Calu3 (cell line): ENCODE results near the gene PTPRR. TPM values are rescaled to one million over a fixed set of nuclear protein-coding genes. Genes with fewer than 3 reads are reported as not detected.

ENCODE experiments used
- BruUV-seq: library from RNA; stranded (reverse); fragments of 400-500 nt; replicated peaks from 2 replicates; lab custom pipeline; 2021; lab: Mats Ljungman, UMichigan
- CTCF ChIA-PET: fragments of 300-600 bp; sonication (Branson Sonifier 250); formaldehyde crosslinking; loops from one replicate; lab custom pipeline; 2022; ENCODE audit warnings: antibody characterized with exemption; lab: Charles Lee
- DNase-seq: peaks from one replicate; pipeline ENCODE4 v3.0.0; 2022
- H3K27ac Mint-ChIP-seq: one replicate; pipeline ENCODE4 v1.8.0; 2022; ENCODE audit warnings: mixed read lengths; ENCODE audit not compliant: unreplicated experiment
- H3K27me3 Mint-ChIP-seq: one replicate; pipeline ENCODE4 v1.8.0; 2022; ENCODE audit warnings: mixed read lengths; ENCODE audit not compliant: unreplicated experiment
- H3K36me3 Mint-ChIP-seq: one replicate; pipeline ENCODE4 v1.8.0; 2022; ENCODE audit warnings: mild to moderate bottlenecking, moderate library complexity, mixed read lengths; ENCODE audit not compliant: insufficient read depth, unreplicated experiment
- H3K4me1 Mint-ChIP-seq: one replicate; pipeline ENCODE4 v1.8.0; 2022; ENCODE audit warnings: mild to moderate bottlenecking, low read depth, mixed read lengths; ENCODE audit not compliant: unreplicated experiment
- H3K4me3 Mint-ChIP-seq: one replicate; pipeline ENCODE4 v1.8.0; 2022; ENCODE audit warnings: mild to moderate bottlenecking, low read depth, moderate library complexity, mixed read lengths; ENCODE audit not compliant: unreplicated experiment
- H3K9me3 Mint-ChIP-seq: one replicate; pipeline ENCODE4 v1.8.0; 2022; ENCODE audit warnings: low read depth, mixed read lengths; ENCODE audit not compliant: unreplicated experiment
- intact Hi-C: fragments of 100-400 bp; cut with micrococcal nuclease; formaldehyde crosslinking; loops from one replicate; pipeline ENCODE4 v1.10.0; 2022; ENCODE audit not compliant: unreplicated experiment
- total RNA-seq: library from RNA; stranded (reverse); gene quantifications from 2 replicates; pipeline ENCODE4 v1.2.3, GENCODE V29; 2022
- TF ChIP-seq, protein P1 (sequence below): fragments of 200-600 bp; IDR thresholded peaks from one replicate; pipeline ENCODE4 v1.8.0; 2022; ENCODE audit warnings: antibody characterized with exemption; ENCODE audit not compliant: unreplicated experiment

Gene PTPRR
- total RNA-seq, 1 experiment from 2014 or later = 39.1 TPM

DNA sequence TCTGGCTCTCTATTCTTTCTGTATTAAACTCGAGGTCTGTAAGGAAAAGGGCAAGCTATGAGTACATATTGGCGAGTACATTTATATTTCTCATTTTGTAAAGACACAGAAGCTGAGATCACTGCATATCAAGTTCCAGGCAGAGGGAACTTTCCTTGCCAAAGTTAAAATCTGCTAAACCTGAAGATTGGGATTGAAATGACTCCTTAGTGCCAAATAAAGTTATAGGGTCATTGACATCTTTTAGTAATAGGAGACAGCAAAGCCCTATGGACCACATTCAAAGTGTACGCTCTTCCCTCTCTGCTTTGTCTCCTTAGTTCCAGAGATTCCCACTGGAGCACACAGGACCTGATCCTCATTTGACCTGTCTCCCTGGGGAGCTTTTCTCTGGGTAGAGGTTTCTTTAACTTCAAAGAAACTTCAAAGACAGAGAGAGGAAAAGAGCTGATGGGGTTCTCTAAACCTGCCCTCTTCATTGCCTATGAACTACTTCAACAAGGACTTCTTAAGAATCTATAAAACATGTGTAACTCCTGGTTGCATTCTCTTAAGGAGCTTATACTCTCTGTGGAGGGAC lies 42.6 kb upstream of the PTPRR start:
- H3K27ac Mint-ChIP-seq = no peak overlapping the region
- CTCF ChIA-PET = no interaction called here
- intact Hi-C loops = no loop called here
- no peaks in the 10 kb centered on the region for H3K36me3 Mint-ChIP-seq
- no peak overlapping the region for H3K4me3 Mint-ChIP-seq
- no TSS peak for BruUV-seq
- TF ChIP-seq, protein P1, sequence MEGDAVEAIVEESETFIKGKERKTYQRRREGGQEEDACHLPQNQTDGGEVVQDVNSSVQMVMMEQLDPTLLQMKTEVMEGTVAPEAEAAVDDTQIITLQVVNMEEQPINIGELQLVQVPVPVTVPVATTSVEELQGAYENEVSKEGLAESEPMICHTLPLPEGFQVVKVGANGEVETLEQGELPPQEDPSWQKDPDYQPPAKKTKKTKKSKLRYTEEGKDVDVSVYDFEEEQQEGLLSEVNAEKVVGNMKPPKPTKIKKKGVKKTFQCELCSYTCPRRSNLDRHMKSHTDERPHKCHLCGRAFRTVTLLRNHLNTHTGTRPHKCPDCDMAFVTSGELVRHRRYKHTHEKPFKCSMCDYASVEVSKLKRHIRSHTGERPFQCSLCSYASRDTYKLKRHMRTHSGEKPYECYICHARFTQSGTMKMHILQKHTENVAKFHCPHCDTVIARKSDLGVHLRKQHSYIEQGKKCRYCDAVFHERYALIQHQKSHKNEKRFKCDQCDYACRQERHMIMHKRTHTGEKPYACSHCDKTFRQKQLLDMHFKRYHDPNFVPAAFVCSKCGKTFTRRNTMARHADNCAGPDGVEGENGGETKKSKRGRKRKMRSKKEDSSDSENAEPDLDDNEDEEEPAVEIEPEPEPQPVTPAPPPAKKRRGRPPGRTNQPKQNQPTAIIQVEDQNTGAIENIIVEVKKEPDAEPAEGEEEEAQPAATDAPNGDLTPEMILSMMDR = no peak
- H3K9me3 Mint-ChIP-seq = no peaks in the 10 kb centered on the region
- H3K4me1 Mint-ChIP-seq = no peaks in the 10 kb centered on the region
- no peaks in the 10 kb centered on the region for H3K27me3 Mint-ChIP-seq
- no peak for DNase-seq

DNA sequence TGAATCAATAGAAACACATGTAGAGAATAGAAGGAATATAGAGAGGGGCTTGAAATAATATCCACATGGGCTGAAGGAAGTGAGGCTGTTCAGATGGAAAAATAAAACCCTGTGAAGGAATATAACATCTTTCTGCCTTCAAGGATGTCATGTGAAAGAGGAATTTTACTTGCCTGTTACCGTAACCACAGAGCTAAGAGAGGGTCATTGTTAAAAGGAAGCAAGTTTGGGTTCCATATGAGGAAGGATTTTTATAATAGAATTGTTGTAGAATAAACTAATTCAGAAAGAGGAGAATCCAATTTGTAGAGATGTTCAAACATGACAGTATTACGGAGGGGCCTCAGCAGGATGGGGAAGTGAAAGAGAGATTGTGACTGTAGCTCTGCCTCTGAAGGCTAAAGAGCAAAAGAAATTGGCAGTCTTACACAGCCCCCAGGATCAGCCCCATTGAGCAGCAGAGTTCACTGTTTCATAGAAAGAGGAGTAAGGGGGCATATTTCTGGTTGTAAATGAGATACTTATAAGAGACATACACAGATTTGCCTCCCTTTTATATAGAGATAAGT lies 41.8 kb upstream of the PTPRR start:
- H3K4me3 Mint-ChIP-seq = no peak overlapping the region
- no peak for DNase-seq
- no TSS peak for BruUV-seq
- H3K27me3 Mint-ChIP-seq = no peaks in the 10 kb centered on the region
- no peaks in the 10 kb centered on the region for H3K9me3 Mint-ChIP-seq
- no peaks in the 10 kb centered on the region for H3K36me3 Mint-ChIP-seq
- CTCF ChIA-PET = no interaction called here
- H3K27ac Mint-ChIP-seq = no peak overlapping the region
- no peaks in the 10 kb centered on the region for H3K4me1 Mint-ChIP-seq
- TF ChIP-seq, protein P1 = no peak
- intact Hi-C loops = no loop called here

DNA sequence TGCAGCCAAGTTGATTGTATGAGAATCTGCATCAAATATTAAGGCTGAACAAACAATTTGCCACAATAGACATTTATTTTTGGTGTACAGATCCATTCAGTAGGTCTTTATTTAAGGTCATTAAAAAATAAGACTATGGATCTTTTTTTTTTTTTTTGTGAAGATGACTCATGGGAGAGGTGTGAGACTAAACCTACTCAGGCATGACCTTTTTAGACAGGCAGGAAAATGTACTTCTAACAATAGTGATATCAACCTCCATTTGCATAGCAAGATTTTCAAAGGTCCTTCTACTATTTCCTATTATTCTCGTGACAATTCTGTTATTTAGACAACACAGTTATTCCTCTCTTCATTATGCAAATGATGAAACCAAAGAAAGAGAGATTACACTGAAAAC lies 39.9 kb upstream of the PTPRR start:
- no TSS peak for BruUV-seq
- Mint-ChIP-seq H3K27me3 (no peaks in the 10 kb centered on the region), H3K36me3 (no peaks in the 10 kb centered on the region), H3K9me3 (no peaks in the 10 kb centered on the region), H3K27ac (no peak overlapping the region), H3K4me1 (no peaks in the 10 kb centered on the region), H3K4me3 (no peak overlapping the region)
- CTCF ChIA-PET = no interaction called here
- no peak for DNase-seq
- intact Hi-C loops = no loop called here
- TF ChIP-seq, protein P1 = no peak

DNA sequence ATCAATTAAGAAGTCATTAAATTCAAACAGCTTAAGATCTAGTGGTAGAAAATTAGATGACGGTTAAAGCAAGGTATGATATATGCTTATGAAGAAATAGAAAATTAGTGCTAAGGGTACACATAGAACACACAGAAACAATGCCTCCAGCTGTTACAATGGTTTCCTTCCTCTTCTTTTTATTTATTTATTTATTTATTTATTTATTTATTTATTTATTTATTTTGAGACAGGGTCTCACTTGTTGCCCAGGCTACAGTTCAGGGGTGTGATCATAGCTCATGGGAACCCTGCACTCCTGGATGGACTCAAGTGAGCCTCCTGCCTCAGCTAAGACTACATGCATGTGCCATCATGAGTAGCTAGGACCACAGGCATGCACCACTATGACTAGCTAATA lies 34.9 kb upstream of the PTPRR start:
- Mint-ChIP-seq H3K27me3 (no peaks in the 10 kb centered on the region), H3K4me1 (no peaks in the 10 kb centered on the region), H3K4me3 (no peak overlapping the region), H3K27ac (no peak overlapping the region), H3K9me3 (no peaks in the 10 kb centered on the region), H3K36me3 (no peaks in the 10 kb centered on the region)
- CTCF ChIA-PET = no interaction called here
- intact Hi-C loops = no loop called here
- no peak for DNase-seq
- TF ChIP-seq, protein P1 = no peak
- no TSS peak for BruUV-seq
